DOHH2 (cell line): ENCODE measurements around the gene KERA.

Experiments used
- CTCF ChIP-seq: fragments of 200-600 bp; sonication (generic); IDR thresholded peaks from one replicate; pipeline ENCODE4 v1.5.1; 2014; ENCODE audit warnings: antibody characterized with exemption, mild to moderate bottlenecking, low read depth, low read length; ENCODE audit not compliant: poor library complexity, severe bottlenecking
- EZH2phosphoT487 ChIP-seq: fragments of 200-600 bp; sonication (generic); IDR thresholded peaks from 2 replicates; pipeline ENCODE4 v1.6.1; 2017; ENCODE audit warnings: borderline replicate concordance, mild to moderate bottlenecking, antibody characterized with exemption, low read length, moderate library complexity, mixed read lengths

GRCh38 chr12:91094957-91095356 is 37.1 kb upstream of the KERA start:
- no peak for TF ChIP-seq CTCF
- TF ChIP-seq EZH2phosphoT487, result no peak
